Osteoblast (primary cell): Measurements from ENCODE around the gene C11orf42. TPM values are rescaled to one million over a fixed set of nuclear protein-coding genes. Genes with fewer than 3 reads are reported as not detected.

ENCODE experiments used
- DNase-seq: peaks from one replicate; pipeline ENCODE4 v3.0.0; 2011; ENCODE audit warnings: low spot score, mixed read lengths; ENCODE audit not compliant: insufficient read length; ENCODE audit errors: missing footprints
- H2AFZ ChIP-seq: 2 replicates; pipeline ENCODE4 v1.6.0; 2011; ENCODE audit warnings: mild to moderate bottlenecking, low read length
- H3K27ac ChIP-seq: 2 replicates; pipeline ENCODE4 v1.5.1; 2011; ENCODE audit warnings: mild to moderate bottlenecking, low read depth, low read length, moderate library complexity
- H3K27me3 ChIP-seq: 2 replicates; pipeline ENCODE4 v1.6.0; 2012; ENCODE audit warnings: mild to moderate bottlenecking, control low read depth, inconsistent platforms, low read length, moderate library complexity; ENCODE audit not compliant: insufficient read depth
- H3K36me3 ChIP-seq: 2 replicates; pipeline ENCODE4 v1.5.1; 2011; ENCODE audit warnings: mild to moderate bottlenecking, low read length, control low read depth, moderate library complexity; ENCODE audit not compliant: insufficient read depth
- H3K4me1 ChIP-seq: 2 replicates; pipeline ENCODE4 v1.5.1; 2011; ENCODE audit warnings: mild to moderate bottlenecking, low read length, control low read depth, moderate library complexity; ENCODE audit not compliant: insufficient read depth
- H3K4me2 ChIP-seq: 2 replicates; pipeline ENCODE4 v1.6.0; 2011; ENCODE audit warnings: mild to moderate bottlenecking, low read length; ENCODE audit not compliant: insufficient read depth
- H3K4me3 ChIP-seq: fragments of 200-600 bp; sonication (generic); 3 replicates; pipeline ENCODE4 v1.5.1; 2012; ENCODE audit warnings: mild to moderate bottlenecking, low read length, inconsistent platforms; ENCODE audit not compliant: insufficient read depth
- H3K79me2 ChIP-seq: 2 replicates; pipeline ENCODE4 v1.6.0; 2012; ENCODE audit warnings: mild to moderate bottlenecking, low read length, control low read depth, inconsistent platforms; ENCODE audit not compliant: insufficient read depth
- H3K9me3 ChIP-seq: 2 replicates; pipeline ENCODE4 v1.5.1; 2011; ENCODE audit warnings: low read depth, low read length, control low read depth
- H4K20me1 ChIP-seq: 2 replicates; pipeline ENCODE4 v1.6.0; 2012; ENCODE audit warnings: mild to moderate bottlenecking, low read length, control low read depth; ENCODE audit not compliant: insufficient read depth
- CTCF ChIP-seq: IDR thresholded peaks from 2 replicates; pipeline ENCODE4 v1.5.1; 2011; ENCODE audit warnings: mild to moderate bottlenecking, low read depth, low read length, moderate library complexity; ENCODE audit errors: extremely low read depth
- total RNA-seq: library from RNA; depleted of rRNA; stranded (reverse); fragments of >200 nt; gene quantifications from 2 replicates; pipeline ENCODE4 v1.2.3, GENCODE V29; 2012

The C11orf42 gene
- total RNA-seq, 1 donor = not detected

- no peak for TF ChIP-seq CTCF
- H3K9me3 ChIP-seq = no peaks in the 10 kb centered on the region
- no peaks in the 10 kb centered on the region for H3K27me3 ChIP-seq
- H3K4me2 ChIP-seq = no peak overlapping the region
- H4K20me1 ChIP-seq = no peaks in the 10 kb centered on the region
- no peaks in the 10 kb centered on the region for H3K4me1 ChIP-seq
- no peak overlapping the region for H3K4me3 ChIP-seq
- no peak for DNase-seq
- no peaks in the 10 kb centered on the region for H3K36me3 ChIP-seq
- H3K79me2 ChIP-seq = no peaks in the 10 kb centered on the region
- H2AFZ ChIP-seq = no peak overlapping the region
- no peak overlapping the region for H3K27ac ChIP-seq
Measured at GRCh38 chr11:6191742-6192141, 13.6 kb upstream of the C11orf42 start.

GRCh38 chr11:6194065-6194581 lies 11.2 kb upstream of the C11orf42 start:
- H2AFZ ChIP-seq = no peak overlapping the region
- no peaks in the 10 kb centered on the region for H4K20me1 ChIP-seq
- H3K4me1 ChIP-seq = no peaks in the 10 kb centered on the region
- no peak for DNase-seq
- no peaks in the 10 kb centered on the region for H3K27me3 ChIP-seq
- no peaks in the 10 kb centered on the region for H3K36me3 ChIP-seq
- H3K4me2 ChIP-seq = no peak overlapping the region
- H3K4me3 ChIP-seq = no peak overlapping the region
- no peak overlapping the region for H3K27ac ChIP-seq
- H3K9me3 ChIP-seq = no peaks in the 10 kb centered on the region
- no peaks in the 10 kb centered on the region for H3K79me2 ChIP-seq
- TF ChIP-seq CTCF = no peak

GRCh38 chr11:6196396-6196795 lies 9.0 kb upstream of the C11orf42 start:
- H3K9me3 ChIP-seq = no peaks in the 10 kb centered on the region
- no peaks in the 10 kb centered on the region for H3K36me3 ChIP-seq
- H3K4me1 ChIP-seq = no peaks in the 10 kb centered on the region
- no peak overlapping the region for H2AFZ ChIP-seq
- no peak overlapping the region for H3K4me2 ChIP-seq
- DNase-seq = no peak
- no peak overlapping the region for H3K27ac ChIP-seq
- no peaks in the 10 kb centered on the region for H4K20me1 ChIP-seq
- no peaks in the 10 kb centered on the region for H3K27me3 ChIP-seq
- H3K4me3 ChIP-seq = no peak overlapping the region
- H3K79me2 ChIP-seq = no peaks in the 10 kb centered on the region
- no peak for TF ChIP-seq CTCF

DNA sequence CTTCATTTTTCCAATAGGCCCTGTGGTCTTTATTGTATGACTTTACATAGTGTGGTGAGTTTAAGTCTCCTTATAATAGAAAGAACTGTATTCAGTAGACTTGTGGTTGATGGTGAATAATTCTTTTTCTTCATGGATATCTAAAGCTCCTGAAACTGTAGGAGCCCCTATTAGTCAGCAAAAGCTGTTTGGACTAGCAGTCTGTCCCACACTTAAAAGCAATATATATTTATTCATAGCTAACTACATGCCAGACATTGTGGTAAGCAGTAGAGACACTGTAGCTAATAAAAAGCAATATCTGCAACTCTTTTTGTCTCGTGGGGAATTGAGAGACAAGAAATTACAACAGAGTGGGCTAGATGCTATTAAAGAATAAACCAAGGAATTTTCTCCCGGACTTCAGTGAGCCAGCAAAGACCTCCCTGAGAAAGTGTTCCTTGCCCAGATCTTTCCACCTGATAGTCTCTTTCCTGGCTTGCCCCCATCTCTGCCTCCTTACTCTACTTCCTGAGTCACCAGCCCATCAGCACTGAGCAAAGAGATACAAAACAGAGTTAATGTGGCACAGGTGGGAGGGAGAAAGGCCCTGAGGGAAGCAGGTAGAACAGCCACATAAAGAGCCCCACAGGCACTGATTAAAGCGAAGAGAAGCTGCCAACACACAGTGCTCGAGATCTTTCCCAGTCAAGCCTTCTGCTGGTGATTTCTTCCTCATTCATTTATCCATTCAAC lies 7.7 kb upstream of the C11orf42 start:
- Histone ChIP-seq H3K4me2 (no peak overlapping the region), H3K4me3 (no peak overlapping the region), H3K27ac (no peak overlapping the region), H3K27me3 (no peaks in the 10 kb centered on the region), H3K9me3 (no peaks in the 10 kb centered on the region), H3K79me2 (no peaks in the 10 kb centered on the region), H3K36me3 (no peaks in the 10 kb centered on the region), H4K20me1 (no peaks in the 10 kb centered on the region), H3K4me1 (no peaks in the 10 kb centered on the region), H2AFZ (no peak overlapping the region)
- no peak for TF ChIP-seq CTCF
- DNase-seq = no peak
